Mesodermal cell (in vitro differentiated cells): ENCODE results near the gene SLC29A2.
"Not testable (repeated sequence)": the region's sequence is repeated elsewhere in the genome, so short reads cannot be mapped to it uniquely, and the experiment has no call there.

Experiments used
- H3K27ac ChIP-seq: 2 replicates; pipeline ENCODE4 v1.7.0; 2013; ENCODE audit warnings: mild to moderate bottlenecking, low read depth, low read length, moderate library complexity; ENCODE audit not compliant: severe bottlenecking
- H3K36me3 ChIP-seq: 2 replicates; pipeline ENCODE4 v1.7.1; 2013; ENCODE audit warnings: mild to moderate bottlenecking, low read length, moderate library complexity; ENCODE audit not compliant: control insufficient read depth, insufficient read depth
- H3K4me1 ChIP-seq: one replicate; pipeline ENCODE4 v1.7.1; 2013; ENCODE audit warnings: mild to moderate bottlenecking, low read length; ENCODE audit not compliant: insufficient read depth, control insufficient read depth, poor library complexity, severe bottlenecking
- H3K4me3 ChIP-seq: 2 replicates; pipeline ENCODE4 v1.7.0; 2013; ENCODE audit warnings: low read length, control low read depth, mild to moderate bottlenecking; ENCODE audit not compliant: insufficient read depth, poor library complexity, severe bottlenecking; ENCODE audit errors: extremely low read depth
- H3K9me3 ChIP-seq: 2 replicates; pipeline ENCODE4 v1.7.1; 2013; ENCODE audit warnings: mild to moderate bottlenecking, low read length, moderate library complexity; ENCODE audit not compliant: control insufficient read depth
- WGBS, 2 experiments: methylation state at CpG; one replicate each; pipeline ENCODE4 v1.1.5; 2013; ENCODE audit warnings: missing lambda C conversion rate in 2 of 2; ENCODE audit not compliant: insufficient coverage in 2 of 2; 5-methylcytosine and 5-hydroxymethylcytosine counted together

SLC29A2 gene

DNA sequence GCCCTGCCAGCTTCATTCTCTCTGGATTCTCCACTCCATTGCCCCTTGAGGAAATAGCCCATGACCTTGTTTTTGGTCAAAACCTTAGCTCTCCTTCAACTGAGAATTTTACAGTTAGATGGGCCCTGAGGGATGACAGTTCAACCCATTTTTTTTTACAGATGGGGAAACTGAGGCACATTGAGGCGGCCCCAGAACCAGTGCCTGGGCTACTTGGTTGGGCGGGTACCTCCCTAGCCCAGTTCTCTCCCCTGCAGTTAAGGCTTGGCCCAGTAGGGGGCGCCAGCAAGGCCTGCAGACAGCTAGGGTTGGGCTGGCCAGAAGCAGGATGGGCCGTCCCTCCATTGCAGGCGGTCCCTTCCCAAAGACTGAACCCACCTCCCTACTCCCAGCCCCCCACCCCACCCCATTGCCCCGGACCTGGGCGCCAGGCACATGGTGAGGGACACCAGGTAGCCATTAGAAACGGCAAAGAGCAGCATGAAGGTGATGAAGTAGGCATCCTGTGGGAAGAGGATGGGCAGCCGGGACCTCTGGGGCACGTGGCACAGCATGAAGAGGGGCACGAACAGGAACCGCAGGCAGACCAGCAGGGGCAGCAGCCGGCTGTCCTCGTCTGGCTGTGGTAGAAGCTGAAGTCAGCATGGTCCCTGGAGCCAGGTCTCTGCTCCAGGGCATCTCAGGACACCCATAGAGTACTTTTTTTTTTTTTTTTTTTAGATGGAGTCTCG is 7.6 kb downstream of the SLC29A2 start:
- H3K27ac ChIP-seq: no peak overlapping the region
- H3K9me3 ChIP-seq: no peaks in the 10 kb centered on the region
- no peaks in the 10 kb centered on the region for H3K4me1 ChIP-seq
- WGBS, 2 experiments: 76 to 79% methylated on average over 7 to 9 of the region's 15 CpGs
- H3K36me3 ChIP-seq: peaks cover 68% of the 10 kb centered on the region
- H3K4me3 ChIP-seq: no peak overlapping the region

DNA sequence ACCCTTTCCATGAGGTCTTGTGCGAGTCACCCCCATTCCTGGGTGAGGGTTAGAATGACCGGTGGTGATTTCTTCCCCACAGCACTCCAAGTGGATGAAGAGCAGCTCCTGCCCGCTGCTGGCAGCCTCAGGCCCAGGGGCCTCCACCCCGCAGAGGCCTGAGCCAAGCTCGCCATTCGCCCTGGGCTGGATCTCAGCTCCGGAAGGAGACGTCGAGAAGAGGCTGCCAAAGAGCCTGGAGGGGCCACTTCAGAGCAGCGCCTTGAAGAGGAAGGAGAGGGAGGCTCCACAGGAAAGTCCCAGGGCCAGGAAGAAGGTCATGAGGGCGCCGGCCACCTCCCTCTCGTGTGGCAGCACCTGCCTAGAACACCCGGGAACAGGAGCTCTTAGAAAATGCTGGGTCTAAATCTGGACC is 8.4 kb downstream of the SLC29A2 start:
- peaks cover 60% of the 10 kb centered on the region for H3K36me3 ChIP-seq
- H3K4me1 ChIP-seq: no peaks in the 10 kb centered on the region
- no peaks in the 10 kb centered on the region for H3K9me3 ChIP-seq
- H3K27ac ChIP-seq: no peak overlapping the region
- 99 to 100% methylated on average over 6 to 12 of the region's 14 CpGs for WGBS, 2 experiments
- no peak overlapping the region for H3K4me3 ChIP-seq

DNA sequence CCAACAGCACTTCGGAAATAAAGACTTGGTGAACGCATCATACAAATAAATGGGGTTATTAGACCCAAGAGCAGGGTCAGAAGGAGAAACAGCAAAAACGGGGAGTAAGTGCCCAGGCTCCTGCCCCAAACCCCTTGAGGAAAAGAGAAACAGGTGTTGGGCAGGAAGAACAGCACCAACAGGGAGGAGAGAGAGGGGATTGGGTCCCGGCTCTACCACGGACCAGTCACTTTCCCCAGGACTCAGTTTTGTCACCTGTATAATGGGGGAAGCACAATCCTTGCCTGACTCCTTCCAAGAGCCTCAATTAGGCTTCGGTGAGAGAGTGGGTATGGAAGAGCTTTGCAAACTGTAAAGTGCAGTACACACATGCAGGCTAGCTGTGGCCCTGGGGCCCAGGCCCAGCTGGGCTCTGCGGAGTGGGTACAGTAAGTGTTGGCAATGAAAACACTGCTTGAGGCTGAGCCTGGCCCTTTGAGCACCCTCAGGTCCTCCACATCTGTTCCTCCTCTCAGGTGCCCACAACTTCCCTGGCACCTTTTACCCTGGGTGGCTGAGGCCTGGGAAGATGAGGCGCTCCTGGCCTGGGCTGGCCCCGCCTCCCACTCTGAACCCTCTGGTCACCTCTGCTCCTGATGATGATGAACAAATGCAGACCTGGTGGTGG is 8.9 kb downstream of the SLC29A2 start:
- no peaks in the 10 kb centered on the region for H3K4me1 ChIP-seq
- H3K9me3 ChIP-seq: no peaks in the 10 kb centered on the region
- no peak overlapping the region for H3K27ac ChIP-seq
- no peak overlapping the region for H3K4me3 ChIP-seq
- peaks cover 55% of the 10 kb centered on the region for H3K36me3 ChIP-seq
- 88 to 97% methylated on average over 4 to 9 of the region's 9 CpGs for WGBS, 2 experiments

DNA sequence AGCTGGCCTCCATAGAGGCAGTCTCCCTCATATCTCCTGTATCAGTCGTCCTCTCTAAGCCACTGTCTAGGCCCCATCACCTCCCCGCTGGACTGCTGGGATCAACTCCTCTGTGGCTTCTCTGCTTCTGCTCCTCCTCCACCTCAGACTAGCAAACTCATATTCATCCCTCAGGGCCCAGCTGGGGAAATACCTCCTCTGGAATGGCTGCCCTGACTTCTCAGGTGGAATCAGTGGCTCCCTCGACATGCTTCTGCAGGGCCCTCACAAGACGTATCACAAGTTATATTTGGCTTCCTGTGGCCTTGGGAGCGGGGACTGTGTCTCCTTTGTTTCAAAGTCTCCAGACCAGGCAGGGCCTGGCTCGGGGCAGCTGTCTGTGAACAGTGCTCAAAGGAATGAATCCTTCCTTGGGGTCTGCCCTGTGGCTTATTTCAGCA is 10.0 kb downstream of the SLC29A2 start:
- 93 to 96% methylated on average over 6 of the region's 6 CpGs for WGBS, 2 experiments
- H3K36me3 ChIP-seq: peaks cover 44% of the 10 kb centered on the region
- H3K27ac ChIP-seq: peak overlapping the region; percentile 16
- H3K9me3 ChIP-seq: no peaks in the 10 kb centered on the region
- H3K4me1 ChIP-seq: no peaks in the 10 kb centered on the region
- H3K4me3 ChIP-seq: no peak overlapping the region

DNA sequence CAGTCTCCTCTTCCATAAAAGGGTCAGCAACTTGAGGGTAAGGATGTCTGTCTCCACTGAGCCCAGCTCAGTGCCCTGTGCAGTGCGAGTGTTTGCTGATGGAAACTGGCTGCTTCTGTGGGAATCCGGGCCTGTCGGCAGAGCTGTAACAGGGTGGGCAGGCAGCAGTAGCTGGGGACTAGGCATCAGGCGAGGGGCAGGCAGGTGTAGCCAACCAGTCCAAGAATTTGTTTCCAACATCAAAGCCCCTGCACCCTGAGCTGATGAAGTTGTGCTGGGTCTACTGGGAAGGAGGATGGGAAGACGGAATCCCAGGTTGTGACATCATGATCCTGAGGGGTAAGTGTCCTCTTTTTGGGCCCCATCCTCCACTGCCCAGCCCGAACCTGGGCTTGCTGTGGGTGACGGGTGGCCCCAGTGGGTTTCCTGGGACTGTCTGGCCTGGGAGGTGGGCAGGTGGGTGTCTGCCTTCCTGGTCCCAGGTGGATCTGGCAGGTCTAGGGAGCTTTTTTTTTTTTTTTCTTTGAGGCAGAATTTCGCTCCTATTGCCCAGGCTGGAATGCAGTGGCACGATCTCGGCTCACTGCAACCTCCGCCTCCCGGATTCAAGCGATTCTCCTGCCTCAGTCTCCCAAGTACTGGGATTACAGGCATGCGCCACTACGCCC is 11.0 kb downstream of the SLC29A2 start:
- Histone ChIP-seq H3K9me3 (no peaks in the 10 kb centered on the region), H3K36me3 (peaks cover 34% of the 10 kb centered on the region), H3K4me1 (no peaks in the 10 kb centered on the region), H3K27ac (no peak overlapping the region), H3K4me3 (no peak overlapping the region)
- WGBS, 2 experiments: 95 to 98% methylated on average over 5 to 7 of the region's 15 CpGs

GRCh38 chr11:66359662-66360087 is 11.9 kb downstream of the SLC29A2 start:
- Histone ChIP-seq H3K27ac (no peak overlapping the region), H3K4me3 (no peak overlapping the region), H3K9me3 (no peaks in the 10 kb centered on the region), H3K4me1 (no peaks in the 10 kb centered on the region), H3K36me3 (peaks cover 25% of the 10 kb centered on the region)
- WGBS, 2 experiments: 75 to 85% methylated on average over 2 to 3 of the region's 3 CpGs

DNA sequence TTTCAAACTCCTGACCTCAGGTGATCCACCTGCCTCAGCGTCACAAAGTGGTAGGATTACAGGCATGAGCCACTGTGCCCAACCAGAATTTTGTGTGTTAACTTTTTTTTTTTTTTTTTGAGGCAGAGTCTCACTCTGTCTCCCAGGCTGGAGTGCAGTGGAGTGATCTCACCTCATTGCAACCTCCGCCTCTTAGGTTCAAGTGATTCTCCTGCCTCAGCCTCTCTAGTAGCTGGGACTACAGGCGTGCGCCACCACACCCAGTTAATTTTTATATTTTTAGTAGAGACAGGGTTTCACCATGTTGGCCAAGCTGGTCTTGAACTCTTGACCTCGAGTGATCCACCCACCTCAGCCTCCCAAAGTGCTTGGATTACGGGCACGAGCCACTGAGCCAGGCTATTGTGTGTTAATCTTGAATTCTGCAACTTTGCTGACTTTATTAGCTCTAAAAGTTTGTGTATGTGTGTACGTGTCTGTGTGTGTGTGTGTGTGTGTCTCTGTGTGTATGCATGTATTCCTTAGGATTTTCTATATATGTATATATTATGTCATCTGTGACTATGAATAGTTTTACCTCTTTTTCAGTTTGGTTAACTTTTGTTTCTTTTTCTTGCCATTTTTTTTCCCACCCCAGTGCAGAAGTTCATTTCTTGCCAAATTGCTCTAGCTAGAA is 20.9 kb downstream of the SLC29A2 start:
- H3K27ac ChIP-seq, H3K9me3 ChIP-seq, H3K4me3 ChIP-seq, H3K36me3 ChIP-seq: not testable (repeated sequence)
- peaks cover 11% of the 10 kb centered on the region for H3K4me1 ChIP-seq
- WGBS, 2 experiments: 82 to 88% methylated on average over 3 to 4 of the region's 8 CpGs

DNA sequence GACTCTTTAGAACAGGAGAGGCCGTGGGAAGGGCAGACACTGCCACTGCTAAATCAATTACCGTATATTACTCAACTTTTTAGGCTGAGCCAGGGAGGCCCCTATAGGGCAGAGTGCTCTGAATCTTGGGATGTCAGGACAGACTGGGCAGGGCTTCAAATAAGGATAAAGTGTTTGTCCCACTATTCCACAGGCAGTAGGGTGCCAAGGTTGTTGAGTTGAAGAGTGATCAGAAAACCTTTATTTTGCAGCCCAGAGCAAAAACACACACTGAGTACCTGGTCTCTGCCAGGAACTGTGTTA is 22.5 kb downstream of the SLC29A2 start:
- Histone ChIP-seq H3K9me3 (no peaks in the 10 kb centered on the region), H3K4me3 (no peak overlapping the region), H3K36me3 (no peaks in the 10 kb centered on the region), H3K27ac (no peak overlapping the region), H3K4me1 (peaks cover 17% of the 10 kb centered on the region)
- WGBS, 2 experiments: no CpG with 5 or more reads among the region's 2 CpGs

- Histone ChIP-seq H3K9me3 (no peaks in the 10 kb centered on the region), H3K4me1 (peaks cover 19% of the 10 kb centered on the region), H3K27ac (peak within 1 kb of the TSS; percentile 89), H3K36me3 (peaks cover 8% of the 10 kb centered on the region), H3K4me3 (peak within 1 kb of the TSS; percentile 69)
- WGBS, 2 experiments: 0 to 2% methylated on average over 43 to 44 of the region's 101 CpGs
Observed at GRCh38 chr11:66347425-66348276, 23.9 kb downstream of the SLC29A2 start, which contains the start of gene B4GAT1. Gene B4GAT1, minus strand, starts transcription at chr11:66347629. Its CDS starts 84 bp downstream, at chr11:66347545.
